GM12891 (cell line): Measurements from ENCODE around the gene LNPEP.

ENCODE experiments used
- PAX5 ChIP-seq: IDR thresholded peaks from 2 replicates; pipeline ENCODE4 v1.6.1; 2011; ENCODE audit warnings: low read length, moderate library complexity, mild to moderate bottlenecking; ENCODE audit not compliant: insufficient read depth, severe bottlenecking
- POLR2A ChIP-seq: IDR thresholded peaks from 2 replicates; pipeline ENCODE4 v1.6.1; 2011; ENCODE audit warnings: low read depth, low read length, control low read depth
- POLR2AphosphoS5 ChIP-seq: IDR thresholded peaks from 2 replicates; pipeline ENCODE4 v1.6.1; 2011; ENCODE audit warnings: low read depth, low read length, control low read depth
- POU2F2 ChIP-seq: IDR thresholded peaks from 2 replicates; pipeline ENCODE4 v1.6.1; 2011; ENCODE audit warnings: low read depth, mild to moderate bottlenecking, control low read depth, low read length, moderate library complexity
- TAF1 ChIP-seq: IDR thresholded peaks from 2 replicates; pipeline ENCODE4 v1.6.1; 2011; ENCODE audit warnings: low read depth, low read length, control low read depth

DNA sequence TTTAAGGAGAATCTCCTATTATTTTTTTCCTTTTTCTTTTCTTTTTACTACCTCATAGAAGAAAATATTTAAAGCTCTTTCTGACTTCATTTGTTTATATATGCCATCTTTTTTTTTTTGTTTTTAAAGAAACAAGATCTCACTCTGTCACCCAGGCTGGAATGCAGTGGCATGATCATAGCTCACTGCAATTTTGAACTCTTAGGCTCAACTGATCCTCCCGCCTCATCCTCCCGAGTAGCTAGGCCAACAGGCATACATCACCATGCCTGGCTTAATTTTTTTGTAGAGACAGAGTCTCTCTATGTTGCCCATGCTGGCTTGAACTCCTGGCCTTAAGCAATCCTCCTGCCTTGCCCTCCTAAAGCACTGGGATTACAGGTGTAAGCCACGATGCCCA, 59.5 kb downstream of the LNPEP start:
- TF ChIP-seq POLR2A: no peak
- TF ChIP-seq POLR2AphosphoS5: no peak
- TF ChIP-seq POU2F2: no peak
- TF ChIP-seq TAF1: no peak
- TF ChIP-seq PAX5: no peak
